Vagina (tissue), 2 donors: ENCODE measurements around the gene FGF18. TPM values are rescaled to one million over a fixed set of nuclear protein-coding genes. Genes with fewer than 3 reads are reported as not detected.

ENCODE experiments used
- DNase-seq, 2 donors: peaks; one replicate each; pipeline ENCODE4 v3.0.0-alpha.2; 2017; ENCODE audit errors: extremely low spot score in 2 of 2
- H3K27ac ChIP-seq: fragments of 200-600 bp; sonication (generic); one replicate; pipeline ENCODE4 v1.5.1; 2019
- H3K27me3 ChIP-seq: fragments of 200-600 bp; sonication (generic); one replicate; pipeline ENCODE4 v1.5.1; 2019
- H3K36me3 ChIP-seq, 2 donors: fragments of 200-600 bp; sonication (generic); one replicate each; pipeline ENCODE4 v1.5.1; 2017 to 2019
- H3K4me1 ChIP-seq: fragments of 200-600 bp; sonication (generic); one replicate; pipeline ENCODE4 v1.5.1; 2019
- H3K4me3 ChIP-seq, 2 donors: fragments of 200-600 bp; sonication (generic); 1 replicate in 1 of 2; 2 replicates in 1 of 2; pipeline ENCODE4 v1.5.1; 2016 to 2019
- H3K9me3 ChIP-seq: fragments of 200-600 bp; sonication (generic); one replicate; pipeline ENCODE4 v1.5.1; 2019
- POLR2A ChIP-seq, 2 donors: fragments of 450-650 bp; IDR thresholded peaks; one replicate each; pipeline ENCODE4 v1.6.1; 2017; ENCODE audit warnings: antibody characterized with exemption in 2 of 2, mild to moderate bottlenecking in 2 of 2, moderate library complexity in 2 of 2
- POLR2AphosphoS5 ChIP-seq, 2 donors: sonication (generic); formaldehyde crosslinking; IDR thresholded peaks; one replicate each; pipeline ENCODE4 v1.9.0; 2017; ENCODE audit warnings: antibody characterized with exemption in 2 of 2, mild to moderate bottlenecking in 2 of 2, low read depth in 1 of 2; ENCODE audit not compliant: insufficient read depth in 1 of 2
- intact Hi-C: fragments of 100-400 bp; cut with DNase I; formaldehyde crosslinking; loops from one replicate; pipeline ENCODE4 v1.15.1; 2023
- total RNA-seq: library from RNA; depleted of rRNA; stranded (reverse); fragments of >200 nt; gene quantifications from one replicate; pipeline ENCODE4 v1.2.3, GENCODE V29; 2016
- TF ChIP-seq, protein P1 (sequence below), 3 experiments: fragments of 450-650 bp in 2 of 3; fragments of 200-600 bp in 1 of 3; sonication (generic) in 1 of 3; IDR thresholded peaks; one replicate each; pipeline ENCODE4 v1.5.1; 2017 to 2019; ENCODE audit warnings: antibody characterized with exemption in 3 of 3, mild to moderate bottlenecking in 2 of 3, moderate library complexity in 2 of 3

FGF18 gene
- total RNA-seq, 1 donor from 2014 or later: 1.7 TPM

DNA sequence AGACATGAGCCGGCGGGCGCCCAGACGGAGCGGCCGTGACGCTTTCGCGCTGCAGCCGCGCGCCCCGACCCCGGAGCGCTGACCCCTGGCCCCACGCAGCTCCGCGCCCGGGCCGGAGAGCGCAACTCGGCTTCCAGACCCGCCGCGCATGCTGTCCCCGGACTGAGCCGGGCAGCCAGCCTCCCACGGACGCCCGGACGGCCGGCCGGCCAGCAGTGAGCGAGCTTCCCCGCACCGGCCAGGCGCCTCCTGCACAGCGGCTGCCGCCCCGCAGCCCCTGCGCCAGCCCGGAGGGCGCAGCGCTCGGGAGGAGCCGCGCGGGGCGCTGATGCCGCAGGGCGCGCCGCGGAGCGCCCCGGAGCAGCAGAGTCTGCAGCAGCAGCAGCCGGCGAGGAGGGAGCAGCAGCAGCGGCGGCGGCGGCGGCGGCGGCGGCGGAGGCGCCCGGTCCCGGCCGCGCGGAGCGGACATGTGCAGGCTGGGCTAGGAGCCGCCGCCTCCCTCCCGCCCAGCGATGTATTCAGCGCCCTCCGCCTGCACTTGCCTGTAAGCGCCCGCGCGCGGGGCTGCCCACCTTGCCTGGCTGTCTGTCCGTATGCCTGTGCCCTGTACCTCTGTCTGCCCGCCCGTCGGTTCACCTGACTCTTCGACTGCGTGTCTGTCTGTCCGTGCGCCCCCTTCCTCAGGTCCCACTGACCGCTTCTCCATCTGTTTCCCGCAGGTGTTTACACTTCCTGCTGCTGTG is 412 bp downstream of the FGF18 start:
- Histone ChIP-seq H3K36me3 (no peaks in the 10 kb centered on the region), H3K27ac (no peak overlapping the region), H3K27me3 (peaks cover 4% of the 10 kb centered on the region), H3K4me3 (peak overlapping the region; percentile 33 to 45), H3K4me1 (peaks cover 26% of the 10 kb centered on the region), H3K9me3 (no peaks in the 10 kb centered on the region)
- intact Hi-C loops: loop anchor here (5.0 kb wide), 1 partner anchor 487 kb away; no protein-coding TSS in a partner anchor
- TF ChIP-seq, protein P1, sequence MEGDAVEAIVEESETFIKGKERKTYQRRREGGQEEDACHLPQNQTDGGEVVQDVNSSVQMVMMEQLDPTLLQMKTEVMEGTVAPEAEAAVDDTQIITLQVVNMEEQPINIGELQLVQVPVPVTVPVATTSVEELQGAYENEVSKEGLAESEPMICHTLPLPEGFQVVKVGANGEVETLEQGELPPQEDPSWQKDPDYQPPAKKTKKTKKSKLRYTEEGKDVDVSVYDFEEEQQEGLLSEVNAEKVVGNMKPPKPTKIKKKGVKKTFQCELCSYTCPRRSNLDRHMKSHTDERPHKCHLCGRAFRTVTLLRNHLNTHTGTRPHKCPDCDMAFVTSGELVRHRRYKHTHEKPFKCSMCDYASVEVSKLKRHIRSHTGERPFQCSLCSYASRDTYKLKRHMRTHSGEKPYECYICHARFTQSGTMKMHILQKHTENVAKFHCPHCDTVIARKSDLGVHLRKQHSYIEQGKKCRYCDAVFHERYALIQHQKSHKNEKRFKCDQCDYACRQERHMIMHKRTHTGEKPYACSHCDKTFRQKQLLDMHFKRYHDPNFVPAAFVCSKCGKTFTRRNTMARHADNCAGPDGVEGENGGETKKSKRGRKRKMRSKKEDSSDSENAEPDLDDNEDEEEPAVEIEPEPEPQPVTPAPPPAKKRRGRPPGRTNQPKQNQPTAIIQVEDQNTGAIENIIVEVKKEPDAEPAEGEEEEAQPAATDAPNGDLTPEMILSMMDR (IDR thresholded peaks at IDR 0.05): no peak
- TF ChIP-seq POLR2A (IDR thresholded peaks at IDR 0.05) (no peak), POLR2AphosphoS5 (IDR thresholded peaks at IDR 0.05; ENCODE audit: insufficient read depth in 1 of 2, low read depth in 1 of 2) (no peak)
- DNase-seq: peak in 1 of 2 donors; percentile 79

DNA sequence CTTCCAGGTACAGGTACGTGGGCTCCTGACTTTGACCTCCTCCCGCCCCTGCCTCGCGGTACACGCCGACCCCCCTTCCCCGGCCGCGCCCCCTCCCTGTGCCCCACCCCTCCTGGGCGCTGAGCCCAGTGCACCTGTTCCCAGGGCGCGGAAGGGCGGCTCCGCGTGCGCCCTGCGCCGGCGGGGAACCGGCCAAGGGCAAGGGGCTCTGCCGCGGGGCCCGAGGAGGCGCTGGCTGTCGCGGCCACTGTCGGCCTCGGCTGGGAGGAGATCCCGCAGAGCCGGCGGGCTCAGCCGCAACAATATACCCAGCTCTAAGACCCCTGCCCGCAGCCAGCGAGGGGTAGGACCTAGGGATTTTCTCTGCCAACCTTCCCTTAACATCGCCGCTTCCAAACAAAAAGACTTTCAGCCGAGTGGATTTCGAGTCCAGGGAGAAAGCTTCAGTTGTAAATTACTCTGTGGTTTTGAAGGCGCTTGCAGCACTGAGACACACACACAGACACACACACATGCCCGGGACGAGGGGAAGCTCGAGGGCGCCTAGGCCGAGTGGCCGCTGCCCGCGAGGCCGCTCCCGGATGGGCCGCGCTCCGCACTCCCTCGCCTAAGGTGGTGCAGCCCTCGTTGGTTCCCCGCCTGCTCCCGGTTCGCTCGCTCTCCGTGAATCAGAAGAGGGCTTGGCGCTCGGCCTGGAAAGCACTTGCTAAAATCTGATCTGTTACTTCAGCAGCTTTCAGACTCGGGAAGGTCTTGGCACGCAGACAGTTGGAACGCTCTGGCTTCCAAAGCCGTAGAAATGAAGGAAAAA is 1.2 kb downstream of the FGF18 start:
- intact Hi-C loops: no loop called here
- peaks cover 26% of the 10 kb centered on the region for H3K4me1 ChIP-seq
- no peak overlapping the region for H3K27ac ChIP-seq
- TF ChIP-seq, protein P1 (IDR thresholded peaks at IDR 0.05): no peak
- TF ChIP-seq POLR2A (IDR thresholded peaks at IDR 0.05) (no peak), POLR2AphosphoS5 (IDR thresholded peaks at IDR 0.05; ENCODE audit: insufficient read depth in 1 of 2, low read depth in 1 of 2) (no peak)
- no peaks in the 10 kb centered on the region for H3K36me3 ChIP-seq
- DNase-seq: peak; percentile 72 to 87
- peak overlapping the region; percentile 33 to 45 for H3K4me3 ChIP-seq
- peaks cover 4% of the 10 kb centered on the region for H3K27me3 ChIP-seq
- H3K9me3 ChIP-seq: no peaks in the 10 kb centered on the region

DNA sequence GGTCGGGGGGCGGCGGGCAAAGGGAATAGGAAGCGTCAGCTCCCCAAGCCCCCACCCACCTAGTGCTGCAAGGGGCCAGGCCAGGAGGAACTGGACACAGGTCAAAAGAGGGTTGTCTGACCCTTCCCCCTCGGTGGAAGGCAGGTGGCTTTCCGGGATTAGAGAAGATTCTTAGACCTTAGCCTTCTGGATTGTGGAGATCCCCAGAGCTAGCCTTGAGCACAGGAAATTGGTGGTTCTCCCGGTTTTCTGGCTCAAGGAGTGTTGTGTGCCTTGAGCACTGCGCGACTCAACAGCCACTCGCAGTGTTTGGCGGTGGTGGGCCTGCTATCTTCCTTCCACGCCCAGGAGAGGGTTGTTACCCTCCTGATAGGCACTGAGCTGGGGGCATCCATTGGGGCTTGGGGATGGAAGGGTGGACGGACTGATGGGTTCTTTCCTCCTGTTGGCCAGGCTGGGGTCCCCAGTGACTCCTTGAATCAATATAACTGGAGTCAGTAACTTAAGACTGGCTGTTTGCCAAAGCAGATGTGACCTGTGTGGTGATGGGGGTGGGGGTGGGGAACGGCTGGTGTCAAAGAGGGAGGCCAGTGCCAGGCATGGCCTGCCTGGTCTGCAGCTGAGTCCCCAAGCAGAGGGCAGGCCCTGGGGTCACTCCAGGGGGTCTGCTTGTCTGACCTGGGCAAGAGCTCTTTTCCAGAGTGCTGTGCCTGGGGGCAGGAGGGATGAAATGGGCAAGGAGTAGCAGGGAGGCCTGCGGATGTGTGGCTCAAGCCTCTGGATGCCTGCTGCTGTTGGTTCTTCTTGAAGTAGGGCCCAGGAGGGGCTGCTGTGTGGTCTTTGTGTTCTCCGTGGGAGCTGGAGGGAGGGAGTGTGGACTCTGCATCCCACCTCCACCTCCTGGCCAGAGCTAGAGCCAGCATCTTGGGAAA is 2.1 kb downstream of the FGF18 start:
- H3K27ac ChIP-seq: no peak overlapping the region
- intact Hi-C loops: no loop called here
- TF ChIP-seq, protein P1 (IDR thresholded peaks at IDR 0.05): no peak
- no peak for TF ChIP-seq POLR2AphosphoS5 (IDR thresholded peaks at IDR 0.05; ENCODE audit: insufficient read depth in 1 of 2, low read depth in 1 of 2)
- TF ChIP-seq POLR2A (IDR thresholded peaks at IDR 0.05): no peak
- DNase-seq: peak; percentile 85 to 90
- H3K36me3 ChIP-seq: no peaks in the 10 kb centered on the region
- no peaks in the 10 kb centered on the region for H3K9me3 ChIP-seq
- H3K4me3 ChIP-seq: no peak overlapping the region
- H3K4me1 ChIP-seq: peaks cover 26% of the 10 kb centered on the region
- H3K27me3 ChIP-seq: peaks cover 4% of the 10 kb centered on the region

DNA sequence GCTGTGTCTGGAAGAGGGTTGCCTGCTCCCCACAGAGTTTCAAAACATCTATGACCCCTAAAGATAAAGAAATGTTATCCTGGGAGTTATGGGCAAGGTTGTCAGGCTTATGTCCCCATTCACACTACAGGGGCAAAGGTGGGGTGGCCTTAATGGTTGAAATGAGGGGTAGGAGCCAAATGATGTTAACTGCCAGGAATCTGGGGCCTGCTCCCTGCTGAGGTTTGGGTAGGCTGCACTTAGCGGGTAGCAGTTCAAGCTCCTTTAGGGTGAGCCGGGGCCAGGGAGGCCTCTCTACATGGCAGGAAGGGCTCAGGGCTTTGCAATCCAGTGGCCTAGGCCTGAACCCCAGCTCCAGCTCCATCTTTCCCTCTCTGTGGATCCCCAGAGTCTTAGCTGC is 3.0 kb downstream of the FGF18 start:
- Histone ChIP-seq H3K27ac (no peak overlapping the region), H3K36me3 (no peaks in the 10 kb centered on the region), H3K4me1 (peaks cover 26% of the 10 kb centered on the region), H3K9me3 (no peaks in the 10 kb centered on the region), H3K27me3 (peaks cover 4% of the 10 kb centered on the region), H3K4me3 (no peak overlapping the region)
- TF ChIP-seq POLR2A (IDR thresholded peaks at IDR 0.05): no peak
- TF ChIP-seq POLR2AphosphoS5 (IDR thresholded peaks at IDR 0.05; ENCODE audit: insufficient read depth in 1 of 2, low read depth in 1 of 2): no peak
- TF ChIP-seq, protein P1 (IDR thresholded peaks at IDR 0.05): no peak
- intact Hi-C loops: no loop called here
- DNase-seq: peak; percentile 34 to 90
